Activated T-helper 1 cell treated with Interleukin-2 at 50 U/mL for 16 hours (primary cell): ENCODE results near the gene HEPACAM2.
A peak's percentile ranks its signal among the peaks of the same experiment; 100 is the strongest.

Experiments
- DNase-seq: peaks from one replicate; pipeline ENCODE4 v3.0.0-alpha.2; 2020; ENCODE audit warnings: low read depth

HEPACAM2 gene

GRCh38 chr7:93147363-93147762, 78.9 kb downstream of the HEPACAM2 start:
- peak; percentile 3 for DNase-seq

- no peak for DNase-seq
Measured at GRCh38 chr7:93146472-93147141, 79.7 kb downstream of the HEPACAM2 start.

- no peak for DNase-seq
Measured at GRCh38 chr7:93146036-93146435, 80.2 kb downstream of the HEPACAM2 start.

- DNase-seq = no peak
Measured at GRCh38 chr7:93145354-93145753, 80.9 kb downstream of the HEPACAM2 start.

GRCh38 chr7:93142127-93142526, 84.1 kb downstream of the HEPACAM2 start:
- DNase-seq = no peak

GRCh38 chr7:93140582-93141191, 85.6 kb downstream of the HEPACAM2 start:
- DNase-seq = no peak

GRCh38 chr7:93138576-93138975, 87.7 kb downstream of the HEPACAM2 start:
- DNase-seq = no peak
